Measurements from ENCODE around the gene EPB41L2. TPM values are rescaled to one million over a fixed set of nuclear protein-coding genes. Genes with fewer than 3 reads are reported as not detected.

EPB41L2 gene
- total and polyA plus RNA-seq, 7 donors = 41.2 to 147 (median 65.7) TPM

DNA sequence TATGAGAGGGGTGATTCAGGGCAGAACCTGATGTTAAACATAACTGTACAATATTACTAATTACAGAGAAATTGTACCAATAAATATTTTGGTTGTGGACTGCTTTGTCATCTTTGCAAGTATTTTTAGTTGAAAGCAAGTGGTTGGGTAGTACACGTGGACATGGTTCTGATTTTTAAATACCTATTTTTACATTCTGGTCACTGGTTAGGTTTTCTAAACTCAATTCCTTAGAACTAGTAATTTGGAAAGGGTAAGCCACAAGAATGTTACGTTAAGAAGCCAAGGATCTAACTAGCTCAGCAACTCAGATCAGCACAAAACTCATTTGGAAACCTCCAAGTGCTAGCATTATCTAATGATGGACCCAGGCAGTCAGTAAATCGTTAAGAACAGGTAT lies 2.7 kb downstream of the EPB41L2 start:
- no peak for DNase-seq
- intact Hi-C loops (cut with DNase I) = loop anchor here (5.0 kb wide), 1 partner anchor 57 kb away; no protein-coding TSS in a partner anchor

DNA sequence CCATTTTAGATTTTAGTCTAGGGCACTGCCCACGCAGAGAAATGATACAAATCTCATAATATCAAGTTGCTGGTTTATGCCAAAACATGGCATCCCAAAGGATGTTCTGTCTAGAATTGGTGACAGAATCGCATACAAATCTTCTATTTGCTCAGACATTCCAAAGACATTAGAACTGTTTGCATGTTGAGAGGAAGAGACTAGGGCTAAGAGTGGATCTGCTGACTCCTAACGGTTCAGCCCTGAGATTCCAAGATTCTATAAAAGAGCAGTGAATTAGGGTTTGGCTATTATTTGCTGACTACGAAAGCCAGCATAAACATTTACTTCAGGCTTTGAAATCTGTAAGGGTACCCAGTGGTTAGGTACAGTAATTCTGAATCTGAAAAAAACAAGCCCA lies 3.6 kb downstream of the EPB41L2 start:
- intact Hi-C loops (cut with DNase I) = no loop called here
- WGBS, 2 donors = 86 to 88% methylated on average over 4 of the region's 4 CpGs

More for the DNA sequence above, 2.7 kb downstream of the EPB41L2 start:
- Histone ChIP-seq H3K27me3 (no peaks in the 10 kb centered on the region), H3K27ac (peak overlapping the region in 3 of 4 donors; percentile 81 to 93 (median 88)), H3K4me3 (peak overlapping the region in 1 of 4 donors; percentile 82), H3K36me3 (no peaks in the 10 kb centered on the region), H3K4me1 (peaks cover 0 to 11% (median 7%) of the 10 kb centered on the region in 4 donors), H3K9me3 (peaks cover 0 to 6% (median under 1%) of the 10 kb centered on the region in 4 donors)
- TF ChIP-seq EP300 (IDR thresholded peaks at IDR 0.05) = no peak
- WGBS, 2 donors = 57 to 58% methylated on average over 3 of the region's 3 CpGs

DNA sequence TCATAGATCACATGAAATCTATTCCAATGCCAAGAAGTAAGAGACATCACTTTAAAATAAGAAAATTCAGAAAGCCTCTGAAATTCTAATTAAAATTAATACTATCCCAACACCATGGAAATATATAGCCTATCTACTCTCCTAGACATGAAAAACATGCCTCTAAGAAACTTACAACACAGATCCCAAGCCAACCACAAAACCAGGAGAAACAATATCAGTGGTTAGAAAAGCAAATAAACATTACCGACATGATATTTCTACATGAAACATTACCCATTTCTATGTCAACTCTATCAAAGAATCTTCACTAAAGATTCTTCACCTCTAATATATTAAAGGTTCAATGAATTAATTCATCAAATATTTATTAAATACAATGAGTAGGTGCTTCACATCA lies 4.8 kb downstream of the EPB41L2 start:
- Histone ChIP-seq H3K36me3 (no peaks in the 10 kb centered on the region), H3K4me3 (no peak overlapping the region), H3K4me1 (peaks cover 0 to 8% (median 5%) of the 10 kb centered on the region in 4 donors), H3K9me3 (peaks cover 0 to 17% (median 17%) of the 10 kb centered on the region in 4 donors), H3K27ac (no peak overlapping the region), H3K27me3 (no peaks in the 10 kb centered on the region)
- 79 to 88% methylated on average over 1 of the region's 1 CpG for WGBS, 2 donors
- no peak for DNase-seq
- intact Hi-C loops (cut with DNase I) = no loop called here
- no peak for TF ChIP-seq POLR2A (IDR thresholded peaks at IDR 0.05)
- TF ChIP-seq, protein P1, sequence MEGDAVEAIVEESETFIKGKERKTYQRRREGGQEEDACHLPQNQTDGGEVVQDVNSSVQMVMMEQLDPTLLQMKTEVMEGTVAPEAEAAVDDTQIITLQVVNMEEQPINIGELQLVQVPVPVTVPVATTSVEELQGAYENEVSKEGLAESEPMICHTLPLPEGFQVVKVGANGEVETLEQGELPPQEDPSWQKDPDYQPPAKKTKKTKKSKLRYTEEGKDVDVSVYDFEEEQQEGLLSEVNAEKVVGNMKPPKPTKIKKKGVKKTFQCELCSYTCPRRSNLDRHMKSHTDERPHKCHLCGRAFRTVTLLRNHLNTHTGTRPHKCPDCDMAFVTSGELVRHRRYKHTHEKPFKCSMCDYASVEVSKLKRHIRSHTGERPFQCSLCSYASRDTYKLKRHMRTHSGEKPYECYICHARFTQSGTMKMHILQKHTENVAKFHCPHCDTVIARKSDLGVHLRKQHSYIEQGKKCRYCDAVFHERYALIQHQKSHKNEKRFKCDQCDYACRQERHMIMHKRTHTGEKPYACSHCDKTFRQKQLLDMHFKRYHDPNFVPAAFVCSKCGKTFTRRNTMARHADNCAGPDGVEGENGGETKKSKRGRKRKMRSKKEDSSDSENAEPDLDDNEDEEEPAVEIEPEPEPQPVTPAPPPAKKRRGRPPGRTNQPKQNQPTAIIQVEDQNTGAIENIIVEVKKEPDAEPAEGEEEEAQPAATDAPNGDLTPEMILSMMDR (IDR thresholded peaks at IDR 0.05) = no peak
- TF ChIP-seq POLR2AphosphoS5 (IDR thresholded peaks at IDR 0.05) = no peak
- no peak for TF ChIP-seq EP300 (IDR thresholded peaks at IDR 0.05)

More for the DNA sequence above, 3.6 kb downstream of the EPB41L2 start:
- Histone ChIP-seq H3K9me3 (peaks cover 0 to 12% (median 9%) of the 10 kb centered on the region in 4 donors), H3K36me3 (no peaks in the 10 kb centered on the region), H3K4me1 (peaks cover 0 to 11% (median 7%) of the 10 kb centered on the region in 4 donors), H3K27ac (peak overlapping the region in 1 of 4 donors; percentile 88), H3K27me3 (no peaks in the 10 kb centered on the region), H3K4me3 (no peak overlapping the region)
- TF ChIP-seq POLR2AphosphoS5 (IDR thresholded peaks at IDR 0.05) (no peak), EP300 (IDR thresholded peaks at IDR 0.05) (no peak), POLR2A (IDR thresholded peaks at IDR 0.05) (no peak)
- TF ChIP-seq, protein P1 (IDR thresholded peaks at IDR 0.05) = no peak
- DNase-seq = no peak

DNA sequence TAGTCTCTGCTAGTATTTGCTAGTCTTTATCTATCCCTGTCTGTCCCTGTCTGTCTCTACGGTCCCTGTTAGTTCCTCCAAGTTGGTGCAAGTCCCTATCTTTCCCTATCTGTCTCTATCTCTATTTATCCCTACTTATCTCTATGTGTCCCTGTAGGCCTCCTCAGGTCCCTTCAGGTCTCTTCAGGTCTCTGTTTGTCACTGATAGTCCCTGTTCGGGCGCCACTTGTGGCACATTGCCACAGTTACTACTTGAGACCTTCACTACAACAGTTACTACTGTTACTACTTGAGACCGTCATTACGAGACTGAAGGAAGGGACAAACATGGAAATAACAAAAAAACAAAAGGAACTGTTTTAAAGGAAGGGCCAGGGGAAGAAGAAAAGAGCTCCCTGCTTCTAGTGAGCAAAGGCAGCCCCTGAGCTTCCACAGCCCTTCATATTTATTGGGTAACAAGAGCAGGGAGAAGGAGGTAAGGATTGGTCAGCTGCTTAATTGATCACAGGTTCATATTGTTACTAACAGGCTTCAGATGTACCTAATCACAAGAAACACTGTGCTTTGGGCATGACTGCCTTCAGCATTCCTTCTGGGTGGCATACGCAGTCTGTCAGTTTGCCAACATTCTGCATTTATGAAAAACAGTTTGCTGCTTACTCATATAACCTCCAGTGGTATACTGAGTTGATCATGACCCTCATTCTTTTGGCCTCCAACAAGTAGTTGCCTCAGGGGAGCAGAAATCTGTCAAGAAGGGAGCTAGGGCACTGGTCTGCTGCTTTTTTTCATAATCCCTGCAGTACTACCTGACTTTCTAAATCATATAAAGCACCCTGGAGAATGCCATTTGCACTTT lies 8.4 kb downstream of the EPB41L2 start:
- TF ChIP-seq EP300 (IDR thresholded peaks at IDR 0.05) (no peak), POLR2AphosphoS5 (IDR thresholded peaks at IDR 0.05) (no peak), POLR2A (IDR thresholded peaks at IDR 0.05) (no peak)
- TF ChIP-seq, protein P1 (IDR thresholded peaks at IDR 0.05) = no peak
- DNase-seq = no peak
- WGBS, 2 donors = 97 to 98% methylated on average over 6 of the region's 6 CpGs
- H3K27ac ChIP-seq = no peak overlapping the region
- no peaks in the 10 kb centered on the region for H3K36me3 ChIP-seq
- H3K4me3 ChIP-seq = no peak overlapping the region
- no peaks in the 10 kb centered on the region for H3K27me3 ChIP-seq
- peaks cover 0 to 17% (median 17%) of the 10 kb centered on the region in 4 donors for H3K9me3 ChIP-seq
- H3K4me1 ChIP-seq = peaks cover 0 to 6% (median 3%) of the 10 kb centered on the region in 4 donors
- intact Hi-C loops (cut with DNase I) = no loop called here

DNA sequence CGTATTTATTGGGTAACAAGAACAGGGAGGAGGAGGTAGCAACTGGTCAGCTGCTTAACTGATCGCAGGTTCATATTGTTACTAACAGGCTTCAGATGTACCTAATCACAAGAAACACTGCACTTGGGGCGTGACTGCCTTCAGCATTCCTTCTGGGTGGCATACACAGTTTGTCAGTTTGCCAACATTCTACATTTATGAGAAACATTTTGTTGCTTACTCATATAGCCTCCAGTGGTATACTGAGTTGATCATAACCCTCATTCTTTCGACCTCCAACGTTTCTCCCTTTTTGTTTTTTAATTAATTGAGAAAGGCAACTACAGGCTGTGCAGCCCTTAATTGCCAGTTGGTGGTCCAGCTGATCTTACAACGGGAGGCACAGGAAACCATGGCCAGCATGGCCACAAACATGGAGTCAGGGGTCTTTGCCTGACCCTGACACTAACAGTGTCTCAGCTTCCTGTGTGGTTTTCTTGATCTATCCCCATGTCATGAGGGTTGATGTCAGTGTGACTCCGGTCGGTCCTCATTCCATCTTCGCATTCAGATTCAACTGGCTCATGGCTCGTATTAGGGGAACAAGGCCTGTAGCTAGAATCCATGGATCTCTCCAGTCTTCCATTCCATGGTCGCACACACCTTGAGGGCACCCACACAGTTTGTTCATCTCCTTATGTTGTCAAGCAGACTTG lies 9.4 kb downstream of the EPB41L2 start:
- no peaks in the 10 kb centered on the region for H3K27me3 ChIP-seq
- peaks cover 0 to 17% (median 17%) of the 10 kb centered on the region in 4 donors for H3K9me3 ChIP-seq
- intact Hi-C loops (cut with DNase I) = no loop called here
- DNase-seq = no peak
- H3K4me1 ChIP-seq = peaks cover 0 to 15% (median 6%) of the 10 kb centered on the region in 4 donors
- H3K4me3 ChIP-seq = no peak overlapping the region
- H3K27ac ChIP-seq = no peak overlapping the region
- TF ChIP-seq EP300 (IDR thresholded peaks at IDR 0.05) = no peak
- TF ChIP-seq POLR2A (IDR thresholded peaks at IDR 0.05) = no peak
- 97 to 98% methylated on average over 11 of the region's 11 CpGs for WGBS, 2 donors
- no peaks in the 10 kb centered on the region for H3K36me3 ChIP-seq
